Stimulated activated CD8-positive, alpha-beta memory T cell treated with anti-CD3 and anti-CD28 coated beads, Interleukin-4, amount 100 ng/mL, for 1 hour (primary cell): ENCODE measurements around the gene RDH5.
"Not testable (repeated sequence)": the region's sequence is repeated elsewhere in the genome, so short reads cannot be mapped to it uniquely, and the experiment has no call there.

ENCODE experiments used
- DNase-seq, 2 donors: peaks; one replicate each; pipeline ENCODE4 v3.0.0-alpha.2; 2020; ENCODE audit warnings: low read depth in 2 of 2, low spot score in 1 of 2

The RDH5 gene

DNA sequence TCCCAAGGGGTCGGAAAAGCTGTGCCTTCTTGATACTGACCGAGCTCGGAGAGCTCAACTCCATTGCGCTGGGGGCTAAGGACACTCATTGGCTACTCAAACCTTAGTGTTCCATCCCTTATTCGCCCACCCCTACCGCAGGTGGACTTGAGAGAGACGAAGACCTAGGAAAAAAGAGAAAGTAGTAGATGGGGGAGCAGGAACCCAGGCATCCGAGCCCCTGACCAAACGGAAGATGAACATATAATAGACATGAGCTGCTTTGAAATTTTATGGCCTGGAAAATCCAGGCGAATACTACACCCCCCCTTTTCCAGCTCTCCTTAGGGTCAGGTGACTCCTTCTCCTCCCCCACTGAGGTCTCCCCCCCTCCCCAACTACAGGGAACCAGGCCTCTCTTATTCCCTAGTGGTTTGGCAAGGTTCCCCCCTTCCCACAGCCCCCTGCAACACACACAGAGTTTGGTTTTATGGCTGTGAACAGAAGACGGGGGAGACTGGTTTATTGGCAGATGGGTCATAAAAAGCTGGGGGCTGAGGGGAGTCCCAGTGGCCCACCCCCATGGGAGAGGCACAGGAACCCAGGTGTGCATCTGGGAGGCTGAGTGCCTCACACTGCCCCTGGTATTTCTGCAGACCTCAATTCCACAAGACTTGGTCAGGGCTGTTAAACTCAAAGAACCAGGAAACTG, 24.3 kb downstream of the RDH5 start:
- DNase-seq, result no peak

DNA sequence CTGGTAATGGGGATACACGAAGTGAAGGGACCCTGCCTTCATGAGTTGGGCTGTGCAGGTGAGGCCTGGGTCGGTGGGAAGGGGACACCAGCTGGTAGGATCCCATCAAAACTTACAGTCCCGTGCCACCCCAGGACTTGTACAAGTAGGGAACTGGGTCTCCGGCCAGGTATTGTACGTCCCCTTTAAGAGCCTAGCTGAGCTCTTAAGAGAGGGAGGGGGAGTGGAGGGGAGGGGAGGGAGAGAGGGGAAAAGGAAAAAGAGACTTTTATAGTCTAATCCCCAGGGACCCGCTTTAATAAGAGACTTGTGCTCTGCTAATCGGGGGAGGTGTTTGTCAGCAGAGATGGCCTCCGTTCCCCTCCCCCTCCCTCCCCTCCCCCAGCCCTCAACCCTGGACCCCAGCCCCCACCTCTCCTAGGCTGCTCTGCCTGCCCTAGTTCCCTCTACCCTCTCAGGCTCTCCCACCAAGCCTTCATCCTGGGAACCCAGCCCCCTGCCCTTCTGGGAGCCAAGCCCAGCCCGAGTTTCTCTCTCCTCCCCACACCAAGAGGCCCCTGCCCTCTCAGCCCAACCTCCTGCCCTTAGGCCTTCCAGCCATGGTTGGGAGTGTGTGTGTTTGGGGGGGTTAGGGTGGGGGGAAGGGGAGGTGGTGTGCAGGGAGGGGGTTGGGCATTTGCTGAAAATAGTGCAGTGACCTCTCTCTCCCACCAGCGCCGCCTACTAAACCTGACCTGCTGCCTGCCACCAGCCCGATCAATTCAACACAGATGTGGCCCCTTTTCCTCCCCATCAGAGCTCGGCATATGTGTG, 25.4 kb downstream of the RDH5 start:
- no peak for DNase-seq

DNA sequence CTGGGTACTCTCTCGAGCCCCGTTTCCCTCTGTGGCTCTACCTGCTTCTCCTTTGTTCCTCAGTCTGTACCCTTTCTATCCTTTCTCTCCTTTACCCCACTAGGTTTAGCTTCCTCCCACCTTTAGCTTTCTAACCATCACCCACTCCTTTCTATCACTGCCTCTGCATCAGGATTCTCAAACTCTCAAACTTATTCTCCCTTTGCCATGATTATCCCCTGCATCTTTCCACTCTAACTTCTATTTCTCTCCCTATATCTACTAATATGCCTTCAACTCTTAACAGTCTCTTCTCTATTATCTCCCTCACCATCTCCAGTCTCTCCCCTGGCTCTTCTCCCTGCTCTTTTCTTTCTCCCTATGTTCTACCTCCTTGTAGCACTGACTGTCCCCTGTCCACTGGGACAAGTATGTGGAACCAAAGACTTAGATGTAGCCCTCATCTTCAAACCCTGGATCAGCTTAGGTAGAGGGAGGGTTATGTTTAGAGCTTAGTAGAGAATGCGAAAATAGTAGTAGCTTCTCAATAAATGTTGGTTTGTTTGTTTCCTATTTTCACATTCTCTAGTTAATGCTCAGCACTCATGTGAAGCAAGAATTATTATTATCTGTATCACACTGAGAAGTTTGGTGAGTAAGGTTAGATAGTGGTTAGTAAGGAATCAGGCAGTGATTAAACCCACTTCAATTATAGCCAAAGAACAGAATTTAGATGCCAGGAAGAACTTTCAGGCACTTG, 26.1 kb downstream of the RDH5 start:
- DNase-seq, result no peak

DNA sequence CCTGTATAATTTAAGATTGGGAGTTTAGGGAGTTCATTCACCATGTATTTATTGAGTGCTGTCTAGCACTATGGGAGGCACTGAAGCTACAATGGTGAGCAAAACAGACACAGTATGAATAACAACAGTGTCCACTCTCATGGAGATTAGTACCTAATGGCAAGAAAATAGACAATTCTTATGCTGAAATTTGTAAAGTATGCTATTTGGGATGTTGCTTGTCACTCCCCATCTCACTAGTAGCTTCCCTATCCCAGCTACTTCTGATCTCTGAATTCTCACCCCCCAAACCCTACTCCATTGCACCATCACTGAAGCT, 26.7 kb downstream of the RDH5 start:
- DNase-seq, result no peak

DNA sequence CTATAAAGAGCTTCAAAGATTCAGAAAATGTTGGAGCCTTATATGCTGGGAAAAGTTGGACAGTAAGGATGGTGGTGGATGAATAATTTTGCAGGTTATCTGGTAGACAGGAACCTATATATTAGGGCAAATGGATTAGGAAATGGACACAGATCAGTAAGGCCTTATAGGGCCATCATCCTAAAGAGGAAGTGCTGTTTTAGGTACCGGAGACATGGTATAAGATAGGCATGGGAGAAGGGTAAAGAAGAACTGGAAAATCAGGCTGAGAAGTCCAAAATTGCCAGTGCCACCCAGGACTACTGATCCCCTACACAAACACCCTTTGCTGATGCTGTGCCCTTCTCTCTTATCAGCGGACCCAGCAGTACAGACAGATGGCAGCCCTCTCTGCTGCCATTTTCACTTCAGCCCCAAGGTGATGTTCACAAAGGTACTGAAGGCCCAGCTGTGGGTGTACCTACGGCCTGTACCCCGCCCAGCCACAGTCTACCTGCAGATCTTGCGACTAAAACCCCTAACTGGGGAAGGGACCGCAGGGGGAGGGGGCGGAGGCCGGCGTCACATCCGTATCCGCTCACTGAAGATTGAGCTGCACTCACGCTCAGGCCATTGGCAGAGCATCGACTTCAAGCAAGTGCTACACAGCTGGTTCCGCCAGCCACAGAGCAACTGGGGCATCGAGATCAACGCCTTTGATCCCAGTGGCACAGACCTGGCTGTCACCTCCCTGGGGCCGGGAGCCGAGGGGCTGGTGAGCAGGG, 28.2 kb downstream of the RDH5 start:
- no peak for DNase-seq

DNA sequence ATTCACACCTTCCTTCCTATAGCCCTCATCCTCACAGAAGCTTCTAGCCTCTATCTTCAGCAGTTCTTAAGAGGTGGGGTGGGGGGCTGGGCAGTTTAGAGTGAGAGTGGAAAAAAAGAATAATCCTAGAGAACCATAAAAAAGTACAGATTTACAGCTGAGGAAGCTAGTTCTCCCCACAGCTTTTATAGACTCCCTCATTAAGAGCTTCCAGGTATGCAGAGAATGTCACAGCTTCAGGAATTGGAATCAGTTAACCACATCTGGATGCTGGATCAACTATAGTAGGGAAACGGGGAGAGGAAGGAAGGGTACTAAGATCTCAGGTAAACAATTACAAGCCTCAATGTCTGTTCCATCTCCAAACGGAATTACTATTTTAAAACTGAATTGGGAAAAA, 35.1 kb downstream of the RDH5 start:
- DNase-seq, result no peak

DNA sequence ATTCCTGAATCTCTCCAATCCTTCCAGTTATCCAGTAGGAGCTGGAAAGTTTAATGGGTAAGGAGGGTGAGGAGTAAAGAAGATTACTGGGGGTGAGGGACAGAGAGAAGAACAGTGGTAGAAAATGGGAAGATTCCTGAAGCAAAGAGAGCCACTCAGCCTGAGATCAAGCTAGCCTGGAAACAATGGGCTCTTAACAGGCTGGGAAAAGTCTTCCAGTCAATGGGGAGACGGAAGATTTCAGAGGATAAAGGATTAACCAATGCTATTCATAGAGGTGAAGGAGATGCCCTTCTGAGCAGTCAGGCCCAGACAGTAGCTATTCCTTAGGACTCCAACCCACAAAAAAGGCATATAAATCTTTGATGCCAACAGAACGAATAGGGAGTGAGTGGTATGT, 37.5 kb downstream of the RDH5 start:
- no peak for DNase-seq

DNA sequence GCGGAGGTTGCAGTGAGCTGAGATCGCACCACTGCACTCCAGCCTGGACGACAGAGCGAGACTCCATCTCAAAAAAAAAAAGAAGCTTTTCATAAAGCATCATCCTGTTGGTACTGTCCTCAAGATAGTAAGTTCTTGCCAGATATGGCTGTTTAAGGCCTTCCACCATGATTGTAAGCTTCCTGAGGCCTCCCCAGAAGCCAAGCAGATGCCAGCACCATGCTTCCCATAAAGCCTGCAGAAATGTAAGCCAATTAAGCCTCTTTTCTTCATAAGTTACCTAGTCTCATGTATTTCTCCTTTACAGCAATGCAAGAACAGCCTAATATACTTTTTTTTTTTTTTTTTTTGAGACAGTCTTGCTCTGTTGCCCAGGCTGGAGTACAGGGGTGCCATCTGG, 38.4 kb downstream of the RDH5 start:
- not testable (repeated sequence) for DNase-seq

DNA sequence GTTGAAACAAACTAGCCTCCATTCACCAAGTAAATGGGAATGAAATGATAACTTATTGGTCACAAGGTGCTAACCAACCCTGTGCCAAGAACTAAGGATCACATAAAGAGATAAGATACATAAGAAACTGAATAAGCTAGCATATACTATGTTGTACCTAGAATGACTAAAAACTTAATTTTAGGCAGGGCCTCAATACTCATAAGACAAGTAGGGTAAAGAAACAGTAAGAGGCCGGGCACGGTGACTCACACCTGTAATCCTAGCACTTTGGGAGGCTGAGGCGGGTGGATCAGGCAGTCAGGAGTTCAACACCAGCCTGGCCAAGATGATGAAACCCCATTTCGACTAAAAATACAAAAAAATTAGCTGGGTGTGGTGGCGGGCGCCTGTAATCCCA, 40.5 kb downstream of the RDH5 start:
- no peak for DNase-seq

DNA sequence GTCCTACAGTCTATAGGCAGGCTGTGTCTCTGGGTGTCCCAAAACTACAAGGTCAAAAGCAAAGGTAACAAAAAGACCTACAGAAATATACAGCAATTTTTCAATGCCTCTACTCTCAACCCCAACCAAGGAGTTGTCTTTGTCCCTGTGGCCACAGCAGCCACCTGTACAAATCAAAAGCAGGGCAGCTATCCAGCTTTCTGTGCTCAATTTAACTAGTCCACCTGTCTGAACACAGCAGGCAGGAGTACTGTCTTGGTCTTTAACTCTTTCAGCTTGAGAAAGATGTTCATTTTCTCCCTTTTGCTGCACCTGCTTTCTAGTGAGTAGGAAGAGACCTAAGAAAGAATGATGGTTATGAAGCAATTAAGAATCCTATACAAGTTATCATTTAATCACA, 42.5 kb downstream of the RDH5 start:
- DNase-seq, result no peak

DNA sequence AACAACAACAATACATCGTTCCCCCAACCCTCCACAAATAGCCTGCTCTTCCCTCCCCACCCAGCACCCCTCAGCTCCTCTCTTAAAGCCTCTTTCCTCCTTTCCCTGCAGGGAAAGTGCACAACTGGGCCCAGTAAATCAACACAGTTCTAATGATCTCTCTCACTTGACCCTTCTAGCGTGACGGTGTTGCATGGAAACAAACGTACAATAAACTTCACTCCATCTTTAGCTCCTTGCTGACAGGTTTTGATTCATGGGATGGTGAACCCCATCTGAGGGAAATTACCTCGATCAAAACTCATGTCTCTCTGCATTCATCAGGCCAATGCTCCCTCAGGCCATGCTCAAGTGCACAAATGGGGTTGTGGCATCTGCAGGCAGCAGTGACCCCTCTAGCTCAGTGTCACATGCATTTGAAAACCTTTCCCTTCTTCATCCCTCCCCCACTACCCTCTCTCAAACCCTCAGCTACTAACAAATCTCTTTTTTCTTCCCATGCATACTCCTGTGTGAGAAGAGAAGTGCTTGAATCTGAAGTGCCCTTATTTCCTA, 45.6 kb downstream of the RDH5 start:
- no peak for DNase-seq

DNA sequence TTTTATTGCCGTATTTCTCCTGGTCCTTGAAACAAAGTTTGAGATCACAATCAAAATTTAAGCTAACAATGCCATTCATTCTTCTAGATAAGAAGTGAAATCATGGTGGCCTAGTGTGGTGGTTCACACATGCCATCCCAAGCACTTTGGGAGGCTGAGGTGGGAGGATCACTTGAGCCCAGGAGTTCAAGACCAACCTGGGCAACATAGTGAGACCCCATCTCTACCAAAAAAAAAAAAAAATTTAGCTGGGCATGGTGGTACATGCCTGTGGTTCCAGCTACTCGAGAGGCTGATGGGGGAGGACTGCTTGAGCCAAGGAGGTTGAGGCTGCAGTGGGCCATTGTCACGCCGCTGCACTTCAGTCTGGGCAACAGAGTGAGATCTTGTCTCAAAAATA, 47.0 kb downstream of the RDH5 start:
- no peak for DNase-seq

DNA sequence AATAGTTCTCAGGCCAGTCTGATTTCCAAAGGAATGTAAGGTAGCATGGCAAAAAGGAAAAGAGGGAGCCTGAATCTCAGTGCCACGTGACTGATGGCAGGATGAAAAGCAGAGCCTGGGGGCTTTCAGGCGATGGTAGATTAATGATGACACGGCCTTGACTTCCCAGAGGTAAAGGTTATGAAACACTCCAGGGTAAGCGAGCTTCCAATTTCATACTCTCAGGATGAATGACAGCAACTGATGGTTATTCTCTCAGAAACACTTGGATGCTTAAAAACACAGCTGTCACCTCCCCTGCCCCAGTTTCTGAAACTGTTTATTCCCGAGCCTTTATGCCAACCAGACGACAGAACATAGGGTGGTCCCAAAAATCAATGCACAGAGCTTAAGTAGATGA, 51.5 kb downstream of the RDH5 start:
- DNase-seq, result no peak
